Endothelial cell of umbilical vein (primary cell): ENCODE measurements around the gene RAB31.

Experiments
- CTCF ChIP-seq, 2 donors: IDR thresholded peaks; 1 replicate in 1 of 2; 2 replicates in 1 of 2; pipeline ENCODE4 v1.5.1; 2011; ENCODE audit warnings: low read length in 2 of 2, mild to moderate bottlenecking in 2 of 2, moderate library complexity in 2 of 2, control low read depth in 1 of 2, inconsistent platforms in 1 of 2, low read depth in 1 of 2; ENCODE audit not compliant: insufficient read depth in 1 of 2; ENCODE audit errors: extremely low read depth in 1 of 2
- MAX ChIP-seq: IDR thresholded peaks from 2 replicates; pipeline ENCODE4 v1.6.1; 2011; ENCODE audit not compliant: insufficient read depth, insufficient read length
- MYC ChIP-seq: IDR thresholded peaks from one replicate; pipeline ENCODE4 v1.6.1; 2011; ENCODE audit warnings: mild to moderate bottlenecking, low read depth, low read length
- POLR2A ChIP-seq: IDR thresholded peaks from 2 replicates; pipeline ENCODE4 v1.6.1; 2012; ENCODE audit warnings: low read depth, mild to moderate bottlenecking, control low read depth, low read length

GRCh38 chr18:9809697-9810096 is 101.6 kb downstream of the RAB31 start:
- TF ChIP-seq MAX (no peak), MYC (no peak), POLR2A (no peak), CTCF (IDR thresholded peaks at IDR 0.05; ENCODE audit: extremely low read depth in 1 of 2, insufficient read depth in 1 of 2, low read depth in 1 of 2, low read length in 2 of 2) (no peak)
